ENCODE data around the gene GIMAP7. TPM values are rescaled to one million over a fixed set of nuclear protein-coding genes. Genes with fewer than 3 reads are reported as not detected.

Gene GIMAP7
- total RNA-seq, 1 experiment from 2014 or later = 0.33 TPM

GRCh38 chr7:150538259-150538658 lies 23.6 kb downstream of the GIMAP7 start:
- POLR2A ChIA-PET = no interaction called here
- Histone ChIP-seq H3K4me3 (ENCODE audit: low read depth in 2 of 2, low read length in 2 of 2) (no peak overlapping the region), H3K4me1 (ENCODE audit: control insufficient read depth, insufficient read depth, low read length) (no peaks in the 10 kb centered on the region), H3K9me3 (ENCODE audit: control insufficient read depth, insufficient read depth, low read depth, low read length) (no peaks in the 10 kb centered on the region), H3K36me3 (ENCODE audit: control insufficient read depth, insufficient read depth, low read length) (no peaks in the 10 kb centered on the region), H3K27ac (ENCODE audit: low read length) (no peak overlapping the region), H3K27me3 (ENCODE audit: control insufficient read depth, insufficient read depth, low read length) (no peaks in the 10 kb centered on the region)
- no peak for TF ChIP-seq TCF7L2 (IDR thresholded peaks at IDR 0.05; ENCODE audit: low read depth, low read length)
- TF ChIP-seq POLR2AphosphoS5 (IDR thresholded peaks at IDR 0.05; ENCODE audit: low read depth, low read length) = no peak
- no peak for TF ChIP-seq REST (IDR thresholded peaks at IDR 0.05; ENCODE audit: insufficient read depth in 1 of 2, low read depth in 2 of 2, low read length in 1 of 2)
- TF ChIP-seq CTCF (IDR thresholded peaks at IDR 0.05) = no peak
- TF ChIP-seq SIN3A (IDR thresholded peaks at IDR 0.05; ENCODE audit: borderline replicate concordance, insufficient read depth, low read depth, low read length) = no peak
- intact Hi-C loops (cut with micrococcal nuclease; ENCODE audit: unreplicated experiment) (no loop called here), in situ Hi-C loops (cut with HindIII; ENCODE audit: low pct_unique_long_range_greater_than_20kb, low sequenced_read_pairs) (no loop called here)
- no TSS peak for BruUV-seq (replicated peaks)
- ATAC-seq = no peak
- CTCF ChIA-PET = no interaction called here
- no peak for DNase-seq (ENCODE audit: low read depth, low spot score)

GRCh38 chr7:150553163-150553562 lies 38.5 kb downstream of the GIMAP7 start:
- POLR2A ChIA-PET = no interaction called here
- H3K9me3 ChIP-seq (ENCODE audit: control insufficient read depth, insufficient read depth, low read depth, low read length) = no peaks in the 10 kb centered on the region; the same call in 1 of the 2 replicates
- no peaks in the 10 kb centered on the region for H3K36me3 ChIP-seq (ENCODE audit: control insufficient read depth, insufficient read depth, low read length)
- TF ChIP-seq SIN3A (IDR thresholded peaks at IDR 0.05; ENCODE audit: borderline replicate concordance, insufficient read depth, low read depth, low read length) = no peak
- TF ChIP-seq REST (IDR thresholded peaks at IDR 0.05; ENCODE audit: insufficient read depth in 1 of 2, low read depth in 2 of 2, low read length in 1 of 2) = no peak
- no peak for TF ChIP-seq CTCF (IDR thresholded peaks at IDR 0.05)
- TF ChIP-seq TCF7L2 (IDR thresholded peaks at IDR 0.05; ENCODE audit: low read depth, low read length) = no peak
- TF ChIP-seq POLR2AphosphoS5 (IDR thresholded peaks at IDR 0.05; ENCODE audit: low read depth, low read length) = no peak
- in situ Hi-C loops (cut with HindIII; ENCODE audit: low pct_unique_long_range_greater_than_20kb, low sequenced_read_pairs) = no loop called here
- BruUV-seq (replicated peaks) = no TSS peak
- intact Hi-C loops (cut with micrococcal nuclease; ENCODE audit: unreplicated experiment) = no loop called here
- ATAC-seq (no peak), DNase-seq (ENCODE audit: low read depth, low spot score) (no peak)
- no peak overlapping the region for H3K4me3 ChIP-seq (ENCODE audit: low read depth in 2 of 2, low read length in 2 of 2)
- H3K4me1 ChIP-seq (ENCODE audit: control insufficient read depth, insufficient read depth, low read length) = no peaks in the 10 kb centered on the region
- no peak overlapping the region for H3K27ac ChIP-seq (ENCODE audit: low read length)
- H3K27me3 ChIP-seq (ENCODE audit: control insufficient read depth, insufficient read depth, low read length) = no peaks in the 10 kb centered on the region
- CTCF ChIA-PET = no interaction called here
